Neural cell (in vitro differentiated cells): Measurements from ENCODE around the gene POLR3E.

ENCODE experiments used
- CTCF ChIP-seq: fragments of 450-650 bp; IDR thresholded peaks from 2 replicates; pipeline ENCODE4 v1.5.1; 2014; ENCODE audit warnings: antibody characterized with exemption, mild to moderate bottlenecking, moderate library complexity; ENCODE audit not compliant: poor library complexity, severe bottlenecking
- EZH2 ChIP-seq: fragments of 200-600, 300-800 bp; shearing (Covaris generic), sonication (generic); IDR thresholded peaks from 2 replicates; pipeline ENCODE4 v1.6.1; 2014; ENCODE audit warnings: antibody characterized with exemption, low read length, borderline replicate concordance, mild to moderate bottlenecking; ENCODE audit not compliant: insufficient read depth, poor library complexity, severe bottlenecking
- POLR2AphosphoS5 ChIP-seq: IDR thresholded peaks from 2 replicates; pipeline ENCODE4 v1.6.1; 2012
- RAD21 ChIP-seq: fragments of 450-650 bp; conservative IDR thresholded peaks from 2 replicates; pipeline ENCODE4 v1.6.1; 2014; ENCODE audit warnings: antibody characterized with exemption, mild to moderate bottlenecking, moderate library complexity
- REST ChIP-seq: IDR thresholded peaks from 2 replicates; pipeline ENCODE4 v1.6.1; 2012; ENCODE audit warnings: borderline replicate concordance
- SMC3 ChIP-seq: fragments of 450-650 bp; conservative IDR thresholded peaks from 2 replicates; pipeline ENCODE4 v1.6.1; 2014; ENCODE audit warnings: antibody characterized with exemption, mild to moderate bottlenecking, moderate library complexity; ENCODE audit not compliant: poor library complexity

- TF ChIP-seq CTCF (no peak), REST (no peak), EZH2 (no peak), POLR2AphosphoS5 (no peak), RAD21 (no peak), SMC3 (no peak)
Observed at GRCh38 chr16:22330326-22330725, 33.1 kb downstream of the POLR3E start.
